Suprapubic skin (tissue), 4 donors: ENCODE measurements around the gene TLE1.

Experiments
- EP300 ChIP-seq: sonication (generic); formaldehyde crosslinking; IDR thresholded peaks from one replicate; pipeline ENCODE4 v1.6.1; 2017; ENCODE audit warnings: antibody characterized with exemption
- POLR2A ChIP-seq, 2 donors: fragments of 450-650 bp; IDR thresholded peaks; one replicate each; pipeline ENCODE4 v1.6.1; 2017; ENCODE audit warnings: antibody characterized with exemption in 2 of 2, mild to moderate bottlenecking in 2 of 2, moderate library complexity in 2 of 2
- POLR2AphosphoS5 ChIP-seq, 3 donors: sonication (generic); formaldehyde crosslinking; IDR thresholded peaks; one replicate each; pipeline ENCODE4 v1.6.1; 2017; ENCODE audit warnings: antibody characterized with exemption in 3 of 3
- TF ChIP-seq, protein P1 (sequence below), 2 donors: fragments of 200-600 bp in 1 of 2; fragments of 450-650 bp in 1 of 2; sonication (generic) in 1 of 2; IDR thresholded peaks; one replicate each; pipeline ENCODE4 v1.5.1; 2016 to 2019; ENCODE audit warnings: antibody characterized with exemption in 2 of 2, mild to moderate bottlenecking in 1 of 2, moderate library complexity in 1 of 2

- TF ChIP-seq POLR2AphosphoS5 (IDR thresholded peaks at IDR 0.05) (no peak), EP300 (no peak), POLR2A (IDR thresholded peaks at IDR 0.05) (no peak)
- TF ChIP-seq, protein P1, sequence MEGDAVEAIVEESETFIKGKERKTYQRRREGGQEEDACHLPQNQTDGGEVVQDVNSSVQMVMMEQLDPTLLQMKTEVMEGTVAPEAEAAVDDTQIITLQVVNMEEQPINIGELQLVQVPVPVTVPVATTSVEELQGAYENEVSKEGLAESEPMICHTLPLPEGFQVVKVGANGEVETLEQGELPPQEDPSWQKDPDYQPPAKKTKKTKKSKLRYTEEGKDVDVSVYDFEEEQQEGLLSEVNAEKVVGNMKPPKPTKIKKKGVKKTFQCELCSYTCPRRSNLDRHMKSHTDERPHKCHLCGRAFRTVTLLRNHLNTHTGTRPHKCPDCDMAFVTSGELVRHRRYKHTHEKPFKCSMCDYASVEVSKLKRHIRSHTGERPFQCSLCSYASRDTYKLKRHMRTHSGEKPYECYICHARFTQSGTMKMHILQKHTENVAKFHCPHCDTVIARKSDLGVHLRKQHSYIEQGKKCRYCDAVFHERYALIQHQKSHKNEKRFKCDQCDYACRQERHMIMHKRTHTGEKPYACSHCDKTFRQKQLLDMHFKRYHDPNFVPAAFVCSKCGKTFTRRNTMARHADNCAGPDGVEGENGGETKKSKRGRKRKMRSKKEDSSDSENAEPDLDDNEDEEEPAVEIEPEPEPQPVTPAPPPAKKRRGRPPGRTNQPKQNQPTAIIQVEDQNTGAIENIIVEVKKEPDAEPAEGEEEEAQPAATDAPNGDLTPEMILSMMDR (IDR thresholded peaks at IDR 0.05): no peak
Observed at GRCh38 chr9:81717061-81717746, 27.9 kb upstream of the TLE1 start.
